NCI-H460 (cell line): ENCODE measurements around the gene TEKT3. TPM values are rescaled to one million over a fixed set of nuclear protein-coding genes. Genes with fewer than 3 reads are reported as not detected.

ENCODE experiments used
- DNase-seq: peaks from one replicate; pipeline ENCODE4 v3.0.0-alpha.2; 2016; ENCODE audit warnings: low read depth; ENCODE audit errors: extremely low read depth
- total RNA-seq: library from RNA; depleted of rRNA; stranded (reverse); fragments of >200 nt; shearing (Covaris generic); gene quantifications from 2 replicates; pipeline ENCODE4 v1.2.3, GENCODE V29; 2014

TEKT3 gene
- total RNA-seq, 1 experiment from 2014 or later: not detected

- DNase-seq: no peak
Observed at GRCh38 chr17:15350777-15351477, 9.5 kb upstream of the TEKT3 start.

GRCh38 chr17:15349119-15349518 lies 7.7 kb upstream of the TEKT3 start:
- no peak for DNase-seq

DNA sequence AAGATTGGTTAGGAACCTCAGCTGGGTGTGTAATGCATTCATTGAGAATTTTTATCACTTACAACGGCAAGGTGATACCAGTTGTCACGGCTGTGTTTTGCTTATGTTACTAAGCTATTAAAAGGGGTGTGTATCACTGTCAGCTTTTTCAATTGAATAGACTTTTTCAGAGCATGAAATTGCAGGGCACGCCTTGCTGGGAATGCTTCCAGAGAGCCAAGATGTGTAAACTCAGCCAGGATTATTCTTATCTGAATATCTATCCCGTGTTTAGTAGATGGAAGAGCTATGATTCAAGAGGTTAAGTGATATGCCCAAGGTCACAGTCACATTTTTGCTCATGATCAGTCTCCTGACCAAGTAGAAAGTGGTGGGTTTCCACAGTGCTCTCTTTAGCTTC lies 6.6 kb upstream of the TEKT3 start:
- no peak for DNase-seq

GRCh38 chr17:15346066-15346595 lies 4.7 kb upstream of the TEKT3 start:
- no peak for DNase-seq

- DNase-seq: no peak
Observed at GRCh38 chr17:15343749-15344148, 2.4 kb upstream of the TEKT3 start.

DNA sequence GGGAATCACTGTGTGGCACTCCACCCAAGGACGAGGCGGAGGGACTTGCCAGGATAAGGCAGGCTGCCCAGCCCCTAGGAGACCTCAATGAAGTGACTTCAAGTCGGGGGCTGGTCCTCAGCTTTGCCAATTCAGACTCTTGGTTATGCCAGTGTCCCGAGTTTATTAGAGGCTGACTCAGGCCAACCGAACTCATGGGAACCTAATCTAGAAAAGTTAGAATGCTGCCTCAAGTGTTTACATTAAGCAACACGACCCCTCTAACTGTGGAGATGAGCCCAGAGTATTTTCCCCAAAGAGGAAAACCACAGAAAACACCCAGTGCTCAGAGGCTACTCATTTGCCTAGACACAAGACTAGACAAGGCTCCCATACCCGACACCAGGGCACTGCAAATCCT lies 1.1 kb upstream of the TEKT3 start:
- no peak for DNase-seq

DNA sequence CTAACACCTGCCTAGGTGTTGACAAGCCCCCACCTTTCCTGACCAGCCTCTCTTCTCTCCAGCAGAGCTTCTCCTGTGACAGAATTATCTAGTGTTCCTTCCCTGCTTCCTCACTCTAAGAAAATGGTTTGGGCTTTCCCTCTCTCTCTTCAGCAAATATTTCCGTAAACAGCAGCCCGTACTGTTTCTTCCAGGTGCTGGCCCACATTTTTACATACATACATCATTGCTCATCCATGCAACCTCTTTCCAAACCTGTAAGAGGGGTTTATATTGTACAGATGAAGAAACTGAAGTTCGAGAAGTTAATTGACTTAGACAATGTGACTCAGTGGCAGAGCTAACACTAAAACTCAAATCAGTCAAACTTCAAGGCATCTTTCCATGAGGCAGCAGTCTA lies 569 bp upstream of the TEKT3 start:
- DNase-seq: no peak

DNA sequence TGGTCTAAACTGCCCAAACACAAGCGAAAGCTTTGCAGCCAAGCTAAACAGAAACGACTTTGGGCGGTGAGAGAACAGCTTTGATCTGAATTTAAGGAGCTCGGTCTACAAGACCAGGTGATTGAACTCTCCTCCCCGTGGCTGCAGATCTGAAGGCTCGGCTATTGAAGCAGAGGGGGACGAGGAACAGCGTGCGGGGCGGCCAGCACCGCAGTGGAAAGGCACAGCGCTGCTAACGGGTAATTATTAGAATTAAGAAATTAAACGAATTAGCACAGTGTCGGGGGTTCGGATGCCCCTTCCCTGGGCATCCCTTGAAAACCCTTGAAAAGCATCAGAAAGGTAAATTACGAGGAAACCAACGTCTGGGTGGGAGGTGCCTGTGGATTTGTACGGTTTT lies 431 bp downstream of the TEKT3 start:
- no peak for DNase-seq

- DNase-seq: no peak
Observed at GRCh38 chr17:15335446-15335845, 6.0 kb downstream of the TEKT3 start.

GRCh38 chr17:15334266-15334665 lies 7.1 kb downstream of the TEKT3 start:
- DNase-seq: no peak

DNA sequence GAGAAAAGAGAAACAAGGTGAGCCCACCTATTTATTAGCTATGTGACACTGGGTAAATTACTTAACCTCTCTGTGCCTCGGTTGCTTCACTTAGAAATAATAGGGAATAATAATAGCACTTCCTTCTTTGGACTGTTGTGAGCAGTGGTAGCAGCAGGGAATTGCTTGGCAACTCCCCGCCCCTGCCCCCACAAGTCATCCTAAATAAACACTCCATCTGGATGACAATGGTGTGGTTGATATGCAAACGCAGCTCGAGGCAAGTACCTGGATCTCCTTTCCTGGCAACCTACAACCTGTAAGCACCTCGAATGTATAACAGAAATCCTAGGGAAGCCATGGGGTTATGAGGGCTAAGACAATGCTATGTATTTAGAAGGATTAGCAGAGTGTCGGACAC lies 9.1 kb downstream of the TEKT3 start:
- DNase-seq: no peak

- no peak for DNase-seq
Observed at GRCh38 chr17:15323131-15323530, 18.3 kb downstream of the TEKT3 start.

DNA sequence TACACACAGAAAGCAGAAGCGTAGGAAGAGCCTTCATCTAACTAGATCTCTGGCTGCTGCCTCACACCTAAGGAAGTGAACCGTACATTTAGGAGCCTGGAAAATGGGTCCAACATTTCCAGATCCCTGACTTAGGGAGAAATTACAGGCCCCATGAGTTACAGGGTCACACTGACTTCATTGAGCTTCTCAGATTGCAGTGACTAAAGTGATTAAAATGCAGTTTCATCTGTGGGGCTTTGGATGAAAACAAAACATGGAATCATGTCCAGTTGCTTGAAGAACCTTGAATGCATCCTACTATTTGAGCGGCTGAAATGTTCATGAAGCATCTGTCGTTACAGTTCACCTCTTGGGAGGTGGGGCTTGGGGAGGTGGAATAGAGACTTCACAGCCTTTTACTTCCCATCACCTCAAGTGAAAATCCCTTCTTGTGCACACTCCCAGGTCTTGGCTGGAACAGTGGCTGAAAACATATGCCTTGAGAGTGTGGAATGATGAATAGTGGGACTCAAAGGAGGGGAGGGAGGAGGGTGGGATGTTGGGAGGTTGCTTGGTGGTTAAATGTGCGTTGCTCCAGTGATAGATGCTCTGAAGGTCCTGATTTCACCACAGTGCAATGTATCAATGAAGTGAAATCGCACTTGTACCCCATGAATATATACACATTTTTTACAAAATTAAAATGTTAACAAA lies 19.7 kb downstream of the TEKT3 start:
- DNase-seq: no peak

DNA sequence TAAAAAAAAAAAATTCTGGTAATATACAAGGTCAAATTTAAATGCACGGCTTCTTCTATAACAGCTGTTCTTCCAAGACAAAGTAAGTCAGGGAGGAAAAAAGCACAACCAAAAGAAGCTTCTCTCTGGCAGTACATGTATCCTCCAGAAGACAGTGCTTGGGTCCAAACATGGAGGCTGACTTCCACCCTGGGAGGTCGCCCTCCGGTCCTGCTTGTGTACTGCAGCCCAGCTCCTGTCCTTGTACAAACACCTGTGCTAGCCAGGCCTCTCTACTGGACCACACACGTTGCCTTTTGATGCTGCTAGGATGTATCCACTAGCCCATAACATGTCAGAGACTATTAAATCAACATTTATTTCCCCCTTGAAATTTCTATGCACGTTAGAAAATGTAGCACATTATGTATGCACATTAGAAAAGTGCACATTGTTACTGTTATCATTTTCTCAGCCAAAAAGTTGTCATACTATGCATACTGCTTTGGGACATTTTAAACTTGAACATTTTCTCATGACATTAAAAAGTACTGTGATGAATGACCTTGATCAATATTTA lies 21.9 kb downstream of the TEKT3 start:
- no peak for DNase-seq

- no peak for DNase-seq
Observed at GRCh38 chr17:15311996-15312395, 29.4 kb downstream of the TEKT3 start.

- DNase-seq: no peak
Observed at GRCh38 chr17:15309793-15310192, 31.6 kb downstream of the TEKT3 start.

DNA sequence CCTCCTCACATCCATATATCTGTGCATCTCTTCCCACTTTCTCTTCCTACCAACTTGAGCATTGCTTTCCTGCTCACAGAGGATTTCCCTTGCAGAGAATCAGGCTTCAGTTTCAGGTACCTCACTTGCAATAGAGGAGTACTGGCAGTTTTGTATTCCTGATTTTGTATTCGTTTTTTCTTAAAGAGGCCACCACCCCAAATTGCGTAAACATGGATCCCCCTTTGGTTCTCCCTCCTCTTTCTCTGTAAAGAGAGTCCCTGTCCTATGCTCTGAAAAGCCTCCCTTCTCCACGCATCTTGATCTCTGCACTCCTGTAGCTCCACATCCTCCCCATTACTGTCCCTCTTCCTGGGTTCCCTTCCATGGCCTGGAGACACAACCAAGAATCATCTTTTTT lies 32.2 kb downstream of the TEKT3 start:
- no peak for DNase-seq

DNA sequence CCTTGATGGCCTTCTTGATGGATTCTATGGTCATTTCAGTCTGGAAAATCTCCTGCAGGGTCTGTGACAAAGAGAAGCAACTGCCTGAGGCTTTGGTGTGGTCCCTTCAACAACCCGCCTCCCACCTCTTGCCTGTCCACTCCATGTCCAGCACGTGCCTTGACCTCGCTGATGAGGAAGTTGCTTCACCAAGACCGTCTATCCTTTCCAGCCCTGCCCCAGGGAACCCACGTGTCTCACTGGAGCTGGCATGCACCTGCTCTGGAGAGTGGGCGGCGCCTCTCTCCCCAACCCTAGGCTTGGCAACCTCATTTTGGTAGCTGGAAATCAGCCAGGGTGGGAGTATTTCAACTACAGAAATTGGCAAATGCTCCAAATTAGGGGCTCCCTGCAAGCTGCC lies 32.6 kb downstream of the TEKT3 start:
- no peak for DNase-seq

- DNase-seq: no peak
Observed at GRCh38 chr17:15307710-15308111, 33.7 kb downstream of the TEKT3 start.

DNA sequence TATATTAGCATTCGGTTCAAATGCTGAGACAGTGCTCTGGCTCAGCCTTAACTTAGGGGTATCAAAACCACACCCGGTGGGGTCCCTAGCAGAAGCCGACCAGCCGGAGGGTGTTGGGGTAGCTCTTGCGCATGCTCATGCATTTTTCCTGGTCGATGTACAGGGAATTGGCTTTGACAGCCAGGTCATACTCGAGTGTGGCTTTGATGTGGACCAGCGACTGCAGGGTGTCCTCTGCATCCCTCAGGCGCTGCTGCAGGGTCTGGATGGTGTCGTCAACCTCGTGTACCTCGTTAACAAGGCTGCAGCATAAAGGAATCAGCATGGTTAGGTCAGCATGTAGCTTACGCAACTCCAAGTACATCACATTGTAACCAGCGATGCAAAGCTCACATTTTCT lies 37.5 kb downstream of the TEKT3 start:
- no peak for DNase-seq

GRCh38 chr17:15303268-15303667 lies 38.1 kb downstream of the TEKT3 start:
- no peak for DNase-seq

DNA sequence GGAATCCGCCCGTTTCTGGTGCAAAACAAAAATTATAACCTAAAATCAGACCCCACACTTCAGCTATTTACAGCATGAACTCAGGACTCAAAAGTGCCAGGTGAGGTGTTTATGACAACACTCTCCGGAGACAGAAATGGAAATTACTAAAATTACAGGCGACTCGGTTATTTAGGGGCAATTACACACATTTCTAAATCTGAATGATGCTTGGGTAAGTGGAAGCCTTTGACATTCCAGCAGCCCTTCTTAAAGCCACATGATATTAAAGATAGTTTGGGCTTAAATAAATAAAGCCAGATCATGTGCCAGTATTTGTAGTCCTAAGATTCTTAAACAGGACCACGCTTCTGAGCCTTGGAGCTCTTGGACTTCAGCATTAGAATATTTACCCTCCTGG lies 39.6 kb downstream of the TEKT3 start:
- DNase-seq: no peak
